ENCODE results near the gene ZNF217. TPM values are rescaled to one million over a fixed set of nuclear protein-coding genes. Genes with fewer than 3 reads are reported as not detected.
"Not testable (repeated sequence)": the region's sequence is repeated elsewhere in the genome, so short reads cannot be mapped to it uniquely, and the experiment has no call there.

Gene ZNF217
- total RNA-seq, 1 donor from 2014 or later: 22.1 TPM

DNA sequence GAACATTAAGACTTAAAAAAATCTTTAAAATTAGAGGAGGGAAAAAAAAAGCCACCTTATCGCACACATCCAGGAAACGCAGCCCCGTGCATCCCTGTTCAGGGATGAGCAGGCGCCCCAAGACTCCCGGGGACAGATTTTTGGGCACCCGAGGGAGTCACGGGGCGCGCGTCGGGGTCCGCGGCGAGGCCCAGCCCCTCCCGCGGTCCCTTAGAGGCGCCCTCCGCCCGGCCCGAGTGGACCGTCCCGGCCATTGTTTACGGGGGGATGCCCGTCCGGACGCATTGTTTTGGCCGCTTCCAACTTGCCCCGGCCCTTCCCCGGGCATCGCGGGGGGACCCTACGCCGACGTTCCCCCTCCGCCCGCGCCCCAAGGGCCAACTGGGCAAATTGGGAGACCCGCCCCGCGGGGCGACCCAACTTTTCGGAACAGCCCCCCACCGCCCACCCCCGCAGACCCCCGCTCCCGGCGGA, 610 bp downstream of the ZNF217 start:
- TF ChIP-seq, protein P1, sequence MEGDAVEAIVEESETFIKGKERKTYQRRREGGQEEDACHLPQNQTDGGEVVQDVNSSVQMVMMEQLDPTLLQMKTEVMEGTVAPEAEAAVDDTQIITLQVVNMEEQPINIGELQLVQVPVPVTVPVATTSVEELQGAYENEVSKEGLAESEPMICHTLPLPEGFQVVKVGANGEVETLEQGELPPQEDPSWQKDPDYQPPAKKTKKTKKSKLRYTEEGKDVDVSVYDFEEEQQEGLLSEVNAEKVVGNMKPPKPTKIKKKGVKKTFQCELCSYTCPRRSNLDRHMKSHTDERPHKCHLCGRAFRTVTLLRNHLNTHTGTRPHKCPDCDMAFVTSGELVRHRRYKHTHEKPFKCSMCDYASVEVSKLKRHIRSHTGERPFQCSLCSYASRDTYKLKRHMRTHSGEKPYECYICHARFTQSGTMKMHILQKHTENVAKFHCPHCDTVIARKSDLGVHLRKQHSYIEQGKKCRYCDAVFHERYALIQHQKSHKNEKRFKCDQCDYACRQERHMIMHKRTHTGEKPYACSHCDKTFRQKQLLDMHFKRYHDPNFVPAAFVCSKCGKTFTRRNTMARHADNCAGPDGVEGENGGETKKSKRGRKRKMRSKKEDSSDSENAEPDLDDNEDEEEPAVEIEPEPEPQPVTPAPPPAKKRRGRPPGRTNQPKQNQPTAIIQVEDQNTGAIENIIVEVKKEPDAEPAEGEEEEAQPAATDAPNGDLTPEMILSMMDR (conservative IDR thresholded peaks at IDR 0.05; ENCODE audit: low read depth, low read length): no peak
- no peak for DNase-seq (ENCODE audit: low read depth)
- H3K4me3 ChIP-seq (ENCODE audit: low read depth, low read length): peak overlapping the region; percentile 84

DNA sequence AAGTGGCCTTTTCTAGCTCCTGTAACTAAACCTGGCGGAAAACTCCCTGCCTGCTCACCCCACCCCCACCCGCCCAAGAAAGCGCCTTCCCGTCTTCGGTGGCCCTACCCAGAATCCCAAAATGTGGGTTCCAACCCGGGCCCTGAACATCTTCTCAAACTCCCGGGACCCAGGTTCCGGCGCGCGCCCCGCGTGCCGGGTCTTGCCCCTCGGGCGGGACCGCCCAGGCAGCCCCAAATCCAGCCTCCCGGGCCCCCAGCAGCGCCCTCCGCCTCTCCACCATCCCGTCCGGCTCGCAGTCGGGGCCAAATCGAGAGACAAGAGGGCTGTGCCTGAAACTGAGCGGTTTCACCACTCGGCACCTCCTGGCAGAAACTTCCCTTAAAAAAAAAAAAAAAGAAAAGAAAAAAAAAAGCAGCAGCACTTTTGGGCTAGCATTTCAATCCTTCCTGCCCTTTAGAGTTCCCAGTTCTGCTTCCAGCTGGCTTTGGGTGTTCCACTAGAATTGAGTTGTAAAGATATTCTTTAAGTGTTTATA, 1.1 kb downstream of the ZNF217 start:
- peak overlapping the region; percentile 84 for H3K4me3 ChIP-seq (ENCODE audit: low read depth, low read length)
- not testable (repeated sequence) for DNase-seq (ENCODE audit: low read depth)

DNA sequence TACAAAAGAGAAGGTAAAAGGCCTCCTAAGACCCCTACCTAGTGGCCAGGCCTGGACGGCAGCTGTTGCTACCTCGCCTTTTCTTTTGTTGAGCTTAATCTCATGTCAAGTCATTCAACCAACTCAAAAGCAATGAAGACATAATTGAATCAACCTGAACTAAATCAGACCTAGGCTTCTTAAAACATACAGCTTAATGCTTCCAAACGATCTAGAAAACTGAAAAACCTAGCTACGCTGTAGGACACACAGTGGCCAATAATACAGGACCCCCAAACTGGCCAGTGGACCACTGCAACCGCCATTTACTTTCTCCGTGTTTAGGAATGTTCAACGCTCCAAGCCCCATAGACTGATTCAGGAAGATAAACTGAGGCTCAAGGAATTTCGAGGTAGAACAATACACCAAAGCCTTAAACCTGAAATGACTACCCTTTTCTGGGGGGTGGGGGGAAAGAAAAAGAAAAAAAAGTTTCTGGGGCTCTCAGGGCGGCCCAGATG, 1.6 kb downstream of the ZNF217 start:
- H3K4me3 ChIP-seq (ENCODE audit: low read depth, low read length): peak overlapping the region; percentile 84
- not testable (repeated sequence) for DNase-seq (ENCODE audit: low read depth)

DNA sequence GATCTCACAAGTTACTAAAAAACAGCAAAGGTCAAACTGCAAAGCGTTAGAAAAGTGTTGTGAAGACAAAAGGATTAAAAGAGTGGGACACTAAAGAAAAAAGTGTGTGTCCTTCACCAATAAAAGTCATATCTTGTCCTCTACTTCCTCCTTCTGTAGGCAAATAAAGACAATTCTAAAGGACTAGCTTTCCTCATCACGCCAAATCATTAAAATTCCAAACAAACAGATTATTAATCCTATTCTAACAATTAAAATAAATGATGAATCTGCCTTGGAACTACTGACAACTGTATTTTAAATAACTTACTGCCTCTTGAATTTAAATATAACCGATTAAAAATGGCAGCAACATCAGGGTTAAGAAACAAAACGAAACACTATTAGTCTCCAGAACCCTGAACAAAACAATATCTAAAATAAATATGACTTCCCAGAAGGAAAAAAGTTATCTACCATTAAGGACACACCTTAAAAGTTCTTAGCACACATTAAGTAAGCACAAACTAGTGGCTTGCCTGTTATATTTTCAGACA, 2.4 kb downstream of the ZNF217 start:
- H3K4me3 ChIP-seq (ENCODE audit: low read depth, low read length): peak overlapping the region; percentile 84
- DNase-seq (ENCODE audit: low read depth): not testable (repeated sequence)

DNA sequence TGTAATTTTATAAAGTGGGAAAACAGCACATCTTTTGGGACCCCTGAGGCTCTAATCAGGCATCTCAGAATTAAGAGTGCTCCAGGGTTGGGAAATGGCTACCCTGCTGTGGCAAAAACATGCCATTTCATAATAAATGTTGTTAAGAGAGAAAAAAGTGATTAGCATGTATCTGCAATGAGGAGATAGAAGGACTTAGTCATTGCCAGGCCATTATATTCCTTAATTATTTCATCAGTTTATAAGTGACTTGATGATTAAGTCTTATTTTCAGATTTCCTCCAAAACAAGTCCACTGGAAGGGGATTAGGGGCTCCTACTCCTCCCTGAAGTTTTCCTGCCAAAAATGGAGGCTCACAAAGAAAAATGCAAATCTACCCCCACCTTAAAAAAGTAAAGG, 3.0 kb downstream of the ZNF217 start:
- H3K4me3 ChIP-seq (ENCODE audit: low read depth, low read length): peak overlapping the region; percentile 84
- not testable (repeated sequence) for DNase-seq (ENCODE audit: low read depth)

DNA sequence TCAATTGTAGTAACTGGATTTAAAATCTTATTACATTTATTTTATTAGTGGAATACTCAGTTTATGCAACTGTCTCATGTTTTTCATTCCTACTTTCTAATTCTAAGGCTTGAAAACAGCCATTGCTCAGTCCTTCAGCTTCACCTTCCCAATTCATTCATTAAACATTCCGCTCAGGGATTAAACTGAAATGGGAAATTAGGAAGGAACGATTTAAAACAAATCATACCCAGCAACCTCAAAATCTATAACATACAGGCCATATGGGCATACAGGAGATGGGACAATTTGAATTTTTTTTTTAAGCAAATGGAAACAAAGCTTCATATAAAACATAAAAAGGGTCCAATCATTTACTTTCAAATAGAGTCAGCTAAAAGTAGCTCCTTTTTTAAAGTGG, 3.5 kb downstream of the ZNF217 start:
- DNase-seq (ENCODE audit: low read depth): not testable (repeated sequence)
- peak overlapping the region; percentile 36 for H3K4me3 ChIP-seq (ENCODE audit: low read depth, low read length)

DNA sequence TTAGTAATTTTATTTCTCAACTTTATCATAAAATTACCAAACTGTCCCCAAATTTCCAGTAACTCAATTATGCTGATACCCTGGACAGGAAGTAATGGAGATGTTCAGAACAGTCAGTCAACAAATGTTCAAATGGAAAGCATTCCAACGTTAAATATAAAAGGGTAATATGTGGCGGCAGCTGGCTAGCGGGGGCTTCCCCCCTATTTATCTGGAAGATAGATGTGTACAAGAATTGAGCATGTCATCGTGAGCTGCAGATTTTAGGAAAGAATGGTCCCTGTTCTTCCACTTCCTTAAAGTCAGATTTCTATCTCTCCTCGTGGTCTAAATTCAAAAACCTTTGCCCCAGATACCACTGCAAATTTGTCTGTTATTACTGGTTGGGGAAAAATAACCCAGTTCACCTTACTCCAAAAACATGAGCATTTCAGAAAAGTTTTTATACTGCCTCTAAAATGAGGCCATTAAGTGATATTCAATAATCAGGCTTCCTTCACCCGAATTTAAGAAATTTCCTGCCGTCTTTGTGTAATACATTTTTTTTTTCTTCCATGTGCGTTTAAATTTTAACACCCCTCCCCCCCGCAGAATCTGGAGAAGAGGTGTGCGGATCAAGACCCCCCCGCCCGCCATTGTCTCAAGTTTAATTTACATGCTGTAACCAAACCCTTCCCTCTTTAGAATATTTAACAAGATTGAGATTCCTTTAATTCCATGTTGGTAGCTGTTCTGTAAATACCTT, 4.1 kb downstream of the ZNF217 start:
- not testable (repeated sequence) for DNase-seq (ENCODE audit: low read depth)
- H3K4me3 ChIP-seq (ENCODE audit: low read depth, low read length): peak overlapping the region; percentile 36

DNA sequence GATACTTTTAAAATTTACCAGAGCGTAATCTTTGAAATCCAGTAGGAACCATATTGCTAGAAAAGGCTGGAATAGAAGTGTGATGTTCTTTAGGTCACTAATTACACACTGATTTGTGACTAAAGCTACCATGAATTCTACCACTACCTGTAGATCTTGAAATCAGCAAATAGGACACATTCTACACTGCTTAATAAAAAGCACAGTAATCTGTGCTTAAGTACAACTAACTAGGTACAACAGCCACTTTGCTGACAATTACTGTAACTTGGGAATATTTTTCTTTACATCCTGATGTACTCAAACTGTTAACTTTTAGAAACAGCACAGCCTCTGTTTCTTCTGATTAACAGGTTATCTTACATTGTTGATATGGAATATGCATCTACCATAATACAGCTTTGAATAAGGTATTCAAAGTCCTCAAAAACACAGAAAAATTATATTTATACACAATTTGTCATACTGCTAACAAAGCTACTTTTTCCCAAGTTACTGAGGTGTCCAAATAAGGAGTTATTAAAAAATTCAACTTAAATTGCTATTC, 6.4 kb downstream of the ZNF217 start:
- H3K4me3 ChIP-seq (ENCODE audit: low read depth, low read length); DNase-seq (ENCODE audit: low read depth): not testable (repeated sequence)

DNA sequence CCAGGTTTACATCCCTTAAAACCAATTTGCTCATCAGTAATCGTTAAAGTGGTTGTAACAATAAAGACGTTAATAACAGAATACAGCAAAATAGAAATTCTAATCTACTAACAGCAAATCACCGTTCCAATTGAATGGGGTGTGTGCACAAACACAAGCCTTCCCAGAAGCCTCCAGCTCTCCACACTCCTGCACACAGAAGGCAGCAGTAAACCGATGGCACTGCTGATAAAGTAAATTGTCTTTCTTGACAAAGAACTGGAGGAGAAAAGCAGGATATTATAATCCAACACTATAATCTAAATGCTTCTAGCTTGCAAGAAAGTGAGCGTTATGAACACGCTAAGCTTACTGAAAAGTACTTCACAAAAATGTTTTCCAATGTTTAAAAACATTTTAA, 7.0 kb downstream of the ZNF217 start:
- TF ChIP-seq, protein P1 (conservative IDR thresholded peaks at IDR 0.05; ENCODE audit: low read depth, low read length): no peak
- H3K4me3 ChIP-seq (ENCODE audit: low read depth, low read length): no peak overlapping the region
- no peak for DNase-seq (ENCODE audit: low read depth)

DNA sequence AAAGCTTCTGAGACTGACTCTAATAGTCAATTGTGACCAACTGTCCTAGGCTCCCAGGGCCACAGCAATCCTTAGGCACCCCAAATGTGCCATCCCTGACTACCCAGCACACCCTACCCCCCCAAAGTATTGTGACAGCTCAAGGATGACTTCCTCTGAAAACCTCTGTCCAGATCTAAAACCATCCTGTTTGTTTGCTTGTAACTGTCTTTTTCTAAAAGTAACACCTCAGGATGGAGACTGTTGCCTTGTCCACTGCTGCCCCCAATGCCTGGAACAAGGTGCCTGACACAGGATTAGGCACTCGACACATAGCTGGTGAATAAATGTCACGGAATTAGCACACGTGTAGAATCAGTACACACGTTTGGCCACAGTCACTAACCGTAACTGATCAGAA, 7.7 kb downstream of the ZNF217 start:
- H3K4me3 ChIP-seq (ENCODE audit: low read depth, low read length); DNase-seq (ENCODE audit: low read depth): not testable (repeated sequence)

DNA sequence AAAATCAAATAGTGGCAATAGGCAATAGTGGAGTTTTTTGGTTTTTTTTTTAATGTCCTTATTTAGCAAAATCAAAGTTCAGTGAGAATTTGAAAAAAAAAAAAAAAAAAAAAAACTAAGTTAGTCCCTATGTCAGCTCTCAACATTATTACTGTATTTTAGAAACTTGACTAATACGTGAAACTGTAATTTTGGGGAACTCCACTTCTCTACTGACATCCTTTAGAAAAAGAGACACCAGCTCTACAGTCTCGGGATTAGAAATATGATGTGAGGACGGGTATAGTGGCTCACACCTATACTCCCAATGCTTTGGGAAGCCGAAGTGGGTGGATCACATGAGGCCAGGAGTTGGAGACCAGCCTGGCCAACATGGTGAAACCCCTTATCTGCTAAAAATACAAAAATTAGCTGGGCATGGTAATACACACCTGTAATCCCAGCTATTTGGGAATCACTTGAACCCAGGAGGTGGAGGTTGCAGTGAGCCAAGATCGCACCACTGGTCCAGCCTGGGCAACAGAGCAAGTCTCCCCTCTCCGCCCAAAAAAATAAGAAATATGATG, 8.6 kb downstream of the ZNF217 start:
- H3K4me3 ChIP-seq (ENCODE audit: low read depth, low read length); DNase-seq (ENCODE audit: low read depth): not testable (repeated sequence)

DNA sequence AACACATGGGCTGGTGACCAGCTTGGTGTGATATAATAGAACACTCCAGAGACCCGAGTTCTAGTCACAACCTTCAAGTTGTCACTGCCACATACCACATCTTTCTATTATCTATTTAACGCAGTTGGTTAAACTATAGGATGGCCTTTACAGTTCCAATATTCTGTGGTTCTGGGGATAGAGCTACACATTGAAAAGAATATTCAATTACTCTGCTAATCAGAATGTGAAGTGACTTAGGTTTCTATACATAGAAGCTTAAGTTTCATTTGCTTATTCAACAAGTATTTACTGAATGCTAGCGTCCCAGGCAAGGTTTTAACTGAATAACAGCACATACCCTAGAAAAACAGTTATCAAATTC, 9.1 kb downstream of the ZNF217 start:
- H3K4me3 ChIP-seq (ENCODE audit: low read depth, low read length): not testable (repeated sequence)

DNA sequence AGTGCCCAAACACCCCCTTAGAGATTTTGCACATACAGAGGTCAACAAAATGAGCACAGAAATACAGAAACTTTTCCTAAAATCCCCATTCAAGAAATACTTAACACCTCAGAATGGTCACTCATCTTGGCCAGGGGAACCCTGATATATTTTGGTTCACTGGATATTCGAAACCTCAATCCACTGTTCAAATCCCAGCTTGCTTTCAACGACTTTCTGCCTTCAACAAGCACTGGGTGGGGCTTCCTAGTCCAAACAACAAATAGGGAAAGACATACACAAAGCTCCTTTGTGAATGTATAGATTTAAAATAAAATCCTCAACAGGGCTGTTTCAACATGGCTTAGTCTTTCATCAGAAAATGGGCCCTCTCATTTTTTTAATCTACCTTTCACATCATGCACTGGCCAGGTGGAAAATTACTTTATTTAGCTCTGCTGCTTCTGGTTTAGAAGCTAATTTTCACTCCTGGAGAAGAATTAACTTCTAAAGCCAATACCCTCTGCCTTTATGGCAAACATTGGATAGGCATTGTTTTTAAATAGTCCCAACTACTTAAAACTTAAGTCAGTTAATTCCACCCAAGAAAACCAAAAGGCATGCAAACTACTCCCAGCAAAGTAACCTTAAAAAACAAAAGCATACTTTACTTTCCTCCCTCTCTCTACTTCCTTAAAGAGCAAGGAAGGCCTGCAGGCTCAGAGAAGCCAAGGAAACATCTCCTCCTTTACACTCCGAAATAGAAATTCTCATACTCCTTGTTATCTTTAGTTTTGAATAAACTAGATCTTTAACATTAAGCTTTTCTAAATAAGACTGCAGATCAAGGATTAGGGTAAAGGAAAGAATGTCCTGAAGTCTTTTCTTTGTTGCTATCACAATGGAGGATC, 9.7 kb downstream of the ZNF217 start:
- not testable (repeated sequence) for H3K4me3 ChIP-seq (ENCODE audit: low read depth, low read length); DNase-seq (ENCODE audit: low read depth)

More for the DNA sequence above, 9.1 kb downstream of the ZNF217 start:
- not testable (repeated sequence) for DNase-seq (ENCODE audit: low read depth)
